ENCODE results near the gene HDAC7.

Gene HDAC7

GRCh38 chr12:47808574-47809365 lies 10.9 kb downstream of the HDAC7 start:
- TF ChIP-seq, protein P1, sequence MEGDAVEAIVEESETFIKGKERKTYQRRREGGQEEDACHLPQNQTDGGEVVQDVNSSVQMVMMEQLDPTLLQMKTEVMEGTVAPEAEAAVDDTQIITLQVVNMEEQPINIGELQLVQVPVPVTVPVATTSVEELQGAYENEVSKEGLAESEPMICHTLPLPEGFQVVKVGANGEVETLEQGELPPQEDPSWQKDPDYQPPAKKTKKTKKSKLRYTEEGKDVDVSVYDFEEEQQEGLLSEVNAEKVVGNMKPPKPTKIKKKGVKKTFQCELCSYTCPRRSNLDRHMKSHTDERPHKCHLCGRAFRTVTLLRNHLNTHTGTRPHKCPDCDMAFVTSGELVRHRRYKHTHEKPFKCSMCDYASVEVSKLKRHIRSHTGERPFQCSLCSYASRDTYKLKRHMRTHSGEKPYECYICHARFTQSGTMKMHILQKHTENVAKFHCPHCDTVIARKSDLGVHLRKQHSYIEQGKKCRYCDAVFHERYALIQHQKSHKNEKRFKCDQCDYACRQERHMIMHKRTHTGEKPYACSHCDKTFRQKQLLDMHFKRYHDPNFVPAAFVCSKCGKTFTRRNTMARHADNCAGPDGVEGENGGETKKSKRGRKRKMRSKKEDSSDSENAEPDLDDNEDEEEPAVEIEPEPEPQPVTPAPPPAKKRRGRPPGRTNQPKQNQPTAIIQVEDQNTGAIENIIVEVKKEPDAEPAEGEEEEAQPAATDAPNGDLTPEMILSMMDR (IDR thresholded peaks at IDR 0.05; ENCODE audit: extremely low read depth, missing control alignments) = no peak
- no peak for DNase-seq (ENCODE audit: low spot score)

DNA sequence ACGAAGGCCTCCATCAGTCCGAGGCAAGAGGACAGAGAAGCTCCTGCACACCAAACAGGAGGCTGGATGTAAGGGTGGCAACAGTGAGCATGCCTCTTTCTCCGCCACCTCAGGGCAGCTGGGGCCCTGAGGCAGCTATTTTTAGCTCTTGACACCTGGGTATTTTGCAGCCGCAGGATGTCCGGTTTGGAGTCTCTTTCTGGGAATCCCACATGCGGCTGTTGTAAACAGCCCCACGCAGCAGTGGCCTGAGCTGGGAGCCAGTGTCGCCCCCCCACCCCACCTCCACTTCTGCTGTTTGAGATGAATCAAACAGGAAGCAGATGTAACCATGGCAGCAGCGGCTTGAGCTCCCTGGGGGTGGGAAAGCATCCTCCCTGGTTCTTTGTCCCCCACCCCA lies 11.7 kb downstream of the HDAC7 start:
- TF ChIP-seq, protein P1 (IDR thresholded peaks at IDR 0.05; ENCODE audit: extremely low read depth, missing control alignments) = no peak
- peak; percentile 68 for DNase-seq (ENCODE audit: low spot score)

DNA sequence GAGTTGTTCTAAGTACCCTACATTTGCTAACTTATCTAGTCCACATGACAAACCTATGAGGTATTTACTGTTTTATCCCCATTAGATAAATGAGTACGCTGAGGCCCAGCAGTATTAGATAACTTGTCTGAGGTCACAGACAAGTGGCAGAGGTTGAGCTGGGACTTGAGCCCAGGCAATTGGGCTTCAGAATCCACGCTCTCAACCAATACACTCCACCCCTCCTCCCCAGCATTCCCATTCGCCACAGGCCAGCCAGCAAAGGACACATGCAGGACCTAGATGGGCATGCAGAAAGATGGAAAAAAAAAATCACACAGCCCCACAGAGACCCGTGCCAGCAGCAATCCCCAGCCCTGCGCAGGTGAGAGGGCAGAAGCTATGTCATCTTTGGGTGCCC lies 12.4 kb downstream of the HDAC7 start:
- DNase-seq (ENCODE audit: low spot score) = no peak
- TF ChIP-seq, protein P1 (IDR thresholded peaks at IDR 0.05; ENCODE audit: extremely low read depth, missing control alignments) = no peak

GRCh38 chr12:47805417-47805816 lies 14.3 kb downstream of the HDAC7 start:
- DNase-seq (ENCODE audit: low spot score) = no peak
- TF ChIP-seq, protein P1 (IDR thresholded peaks at IDR 0.05; ENCODE audit: extremely low read depth, missing control alignments) = no peak

GRCh38 chr12:47804171-47804570 lies 15.5 kb downstream of the HDAC7 start:
- TF ChIP-seq, protein P1 (IDR thresholded peaks at IDR 0.05; ENCODE audit: extremely low read depth, missing control alignments) = no peak
- no peak for DNase-seq (ENCODE audit: low spot score)

DNA sequence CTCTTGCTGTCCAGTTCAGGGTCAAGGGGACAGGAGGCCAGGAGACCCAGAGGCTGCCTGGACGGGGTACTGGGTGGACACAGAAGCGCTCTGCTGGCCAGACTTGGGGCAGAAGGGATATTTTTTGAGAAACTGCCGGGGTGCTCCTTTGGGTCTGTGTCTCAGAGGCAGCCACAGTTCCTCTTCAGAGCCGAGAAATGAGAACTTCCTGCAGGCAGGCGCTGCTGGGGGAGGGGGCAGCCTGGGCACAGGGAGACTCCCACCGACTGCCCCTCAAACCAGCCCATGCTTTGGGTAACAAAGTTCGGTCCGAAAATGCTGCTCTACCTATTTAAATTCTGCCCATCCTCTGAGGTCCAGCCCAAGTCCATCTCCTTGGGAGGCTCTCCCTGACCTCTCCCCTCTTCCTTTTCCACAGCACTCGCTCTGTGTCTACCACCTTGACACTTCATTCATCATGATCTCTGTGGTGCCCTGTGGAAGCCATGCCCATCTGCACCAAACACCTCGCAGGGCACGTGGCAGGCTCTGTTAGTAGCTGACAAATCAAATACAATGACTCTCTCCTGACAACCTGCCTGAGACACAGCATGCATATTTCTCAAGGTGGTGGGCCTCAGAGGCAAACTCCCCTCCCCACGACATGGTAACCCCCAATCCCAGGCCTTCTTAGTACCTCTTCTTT lies 16.4 kb downstream of the HDAC7 start:
- TF ChIP-seq, protein P1 (IDR thresholded peaks at IDR 0.05; ENCODE audit: extremely low read depth, missing control alignments) = no peak
- DNase-seq (ENCODE audit: low spot score) = no peak

DNA sequence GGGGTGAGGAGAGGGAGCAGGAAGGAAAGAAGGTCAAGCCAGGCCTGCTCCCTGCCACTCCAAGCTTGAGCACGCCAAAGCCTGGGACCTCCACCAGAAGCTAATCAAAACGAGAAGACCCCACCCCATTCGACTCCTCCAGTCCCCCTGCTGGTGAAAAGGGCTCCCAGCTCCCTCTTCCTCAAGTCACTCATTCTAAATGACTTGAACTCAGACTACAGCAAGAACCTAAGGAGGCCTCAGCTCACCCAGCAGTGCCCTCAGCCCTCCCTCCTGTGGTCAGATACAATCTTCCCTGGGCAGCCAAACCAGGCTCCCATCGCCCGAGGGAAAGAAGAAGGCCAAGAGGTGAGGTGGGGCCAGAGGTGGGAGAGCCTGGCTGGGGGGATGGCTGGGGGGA lies 17.4 kb downstream of the HDAC7 start:
- DNase-seq (ENCODE audit: low spot score) = no peak
- TF ChIP-seq, protein P1 (IDR thresholded peaks at IDR 0.05; ENCODE audit: extremely low read depth, missing control alignments) = no peak

Data from GM20000 (cell line).